HG02981 (cell line): ENCODE data around the gene SPACDR.
"Not testable (repeated sequence)": the region's sequence is repeated elsewhere in the genome, so short reads cannot be mapped to it uniquely, and the experiment has no call there.

Source experiments
- ATAC-seq: cut with Tn5 transposase; IDR thresholded peaks from one replicate; pipeline ENCODE4 v1.9.1; 2021; ENCODE audit warnings: mild to moderate bottlenecking, moderate library complexity; ENCODE audit not compliant: unreplicated experiment

The SPACDR gene

DNA sequence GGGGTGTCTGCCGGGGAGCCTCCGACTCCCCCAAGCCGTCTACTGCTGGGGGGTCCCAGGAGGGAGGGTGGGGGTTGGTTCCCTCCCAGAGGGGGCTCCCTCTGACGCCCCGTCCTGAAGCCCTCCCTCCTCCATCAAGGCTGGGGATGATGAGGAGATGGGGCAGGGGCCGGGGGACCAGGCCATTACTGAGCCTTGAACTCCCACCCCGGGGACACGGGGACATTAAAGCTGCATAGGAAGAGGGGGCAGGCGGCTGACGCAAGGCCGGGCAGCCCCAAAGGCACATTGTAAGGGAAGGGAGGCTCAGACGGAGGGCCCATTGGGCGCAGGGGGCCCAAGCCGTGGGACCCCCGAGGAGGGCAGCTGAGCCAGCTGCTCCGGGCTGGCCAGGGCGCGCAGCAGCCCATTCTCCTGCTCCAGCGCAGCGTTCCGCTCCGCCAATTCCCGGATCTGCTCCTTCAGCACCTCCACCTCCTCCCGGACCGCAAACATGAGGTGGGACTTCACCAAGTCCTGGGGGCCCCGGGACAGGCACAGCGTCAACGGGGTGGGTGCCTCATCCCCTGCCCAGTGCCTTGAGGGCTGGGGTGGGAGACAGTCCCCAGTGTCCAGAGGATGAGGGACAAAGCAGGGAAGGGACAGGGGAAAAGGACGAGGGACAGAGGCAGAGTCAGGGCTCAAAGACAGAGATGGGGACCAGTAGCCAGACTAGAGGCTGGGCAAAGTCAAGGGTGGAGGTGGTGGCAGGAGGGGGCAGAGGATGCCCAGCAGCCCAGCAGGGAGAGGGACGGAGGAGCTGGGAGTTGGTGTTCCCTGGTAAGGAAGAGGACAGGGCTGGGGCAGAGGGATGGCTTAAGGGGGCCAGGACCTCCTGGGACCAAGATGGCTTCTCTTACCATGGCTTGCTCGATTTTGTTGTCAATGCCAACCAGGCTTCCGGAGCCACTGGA lies 2.9 kb upstream of the SPACDR start:
- no peak for ATAC-seq

DNA sequence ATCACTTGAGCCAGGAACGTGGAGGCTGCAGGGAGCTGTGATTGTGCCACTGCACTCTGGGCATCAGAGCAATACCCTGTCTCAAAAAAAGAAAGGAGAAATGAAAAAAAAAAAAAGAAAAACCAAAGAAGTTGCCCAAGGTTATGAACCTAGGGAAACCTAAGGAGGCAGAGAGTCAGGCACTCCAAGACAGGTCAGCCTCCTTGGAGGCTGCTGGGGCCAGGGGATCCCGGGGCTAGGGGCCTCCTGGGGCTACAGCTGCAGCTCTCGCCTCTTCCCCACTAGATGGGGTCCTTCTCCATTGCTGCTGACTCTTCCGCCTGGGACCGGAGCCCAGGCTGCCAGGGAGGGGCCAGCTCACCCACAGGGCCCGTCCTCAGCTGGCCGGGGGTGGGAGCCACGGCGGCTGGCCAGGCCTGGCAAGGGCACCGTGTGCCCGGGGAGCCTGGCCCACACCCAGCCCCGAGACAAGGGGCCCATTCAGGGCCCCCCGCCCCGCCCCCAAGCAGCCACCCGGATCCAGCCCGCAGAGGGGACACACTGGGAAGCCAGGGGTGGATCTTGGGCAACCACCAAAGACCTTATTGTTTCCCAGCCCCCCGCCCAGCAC lies 1.7 kb upstream of the SPACDR start:
- ATAC-seq, result no peak

DNA sequence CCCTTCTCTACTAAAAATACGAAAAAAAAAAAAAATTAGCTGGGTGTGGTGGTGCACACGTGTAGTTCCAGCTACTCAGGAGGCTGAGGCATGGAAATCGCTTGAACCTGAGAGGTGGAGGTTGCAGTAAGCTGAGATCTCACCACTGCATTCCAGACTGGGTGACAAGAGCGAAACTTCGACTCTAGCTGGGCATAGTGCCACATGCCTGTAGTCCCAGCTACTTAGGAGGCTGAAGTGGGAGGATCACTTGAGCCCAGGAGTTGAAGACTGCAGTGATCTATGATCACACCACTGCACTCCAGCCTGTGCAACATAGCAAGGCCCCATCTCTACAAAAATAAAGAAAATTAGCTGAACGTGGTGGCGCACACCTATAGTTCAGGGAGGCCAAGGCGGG lies 1.2 kb upstream of the SPACDR start:
- ATAC-seq, result no peak

DNA sequence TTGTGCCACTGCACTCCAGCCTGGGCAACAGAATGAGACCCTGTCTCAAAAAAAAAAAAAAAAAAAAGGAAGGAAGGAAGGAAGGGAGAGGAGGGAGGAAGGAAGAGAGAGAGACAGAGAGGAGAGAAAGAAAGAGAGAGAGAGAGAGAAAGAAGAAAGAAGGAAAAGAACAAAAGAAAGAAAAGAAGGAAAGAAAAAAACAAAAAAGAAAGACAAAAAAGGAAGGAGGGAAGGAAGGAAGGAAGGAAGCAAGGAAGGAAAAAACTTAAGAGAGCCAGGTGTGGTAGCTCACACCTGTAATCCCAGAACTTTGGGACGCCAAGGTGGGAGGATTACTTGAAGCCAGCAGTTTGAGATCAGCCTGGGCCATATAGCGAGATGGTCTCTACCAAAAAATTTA lies 731 bp upstream of the SPACDR start:
- ATAC-seq, result no peak

DNA sequence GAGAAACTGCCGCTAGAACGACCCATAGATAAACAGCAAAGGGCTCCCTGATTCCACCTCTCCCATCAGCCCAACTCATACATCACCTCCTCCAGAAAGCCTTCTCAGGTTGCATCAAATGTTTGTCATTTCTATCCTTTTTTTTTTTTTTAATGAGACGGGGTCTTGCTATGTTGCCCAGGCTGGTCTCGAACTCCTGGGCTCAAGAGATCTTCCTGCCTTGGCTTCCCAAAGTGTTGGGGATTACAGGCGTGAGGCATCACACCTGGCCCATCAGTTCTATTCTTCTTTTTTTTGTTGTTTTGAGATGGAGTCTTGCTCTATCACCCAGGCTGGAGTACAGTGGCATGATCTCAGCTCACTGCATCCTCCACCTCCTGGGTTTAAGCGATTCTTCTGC lies 7.0 kb downstream of the SPACDR start:
- ATAC-seq, result no peak

DNA sequence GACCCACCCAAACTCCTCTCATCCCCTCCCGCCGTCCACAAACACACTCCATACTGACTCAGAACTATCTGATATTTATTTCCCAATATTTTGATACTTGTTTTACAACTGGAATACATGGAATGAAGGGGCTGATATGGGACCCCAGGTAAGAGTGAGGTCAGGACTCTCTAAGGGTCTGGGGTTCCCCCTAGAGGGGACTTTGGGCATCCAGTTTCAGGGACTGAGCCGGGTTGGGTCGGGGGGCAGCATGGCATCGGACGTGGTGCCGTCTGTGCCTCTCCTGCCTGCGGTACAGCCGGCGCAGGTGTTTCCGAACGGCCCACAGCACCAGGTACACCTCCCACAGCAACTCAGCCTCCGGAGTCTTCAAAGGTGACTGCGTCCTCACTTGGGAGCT lies 7.5 kb downstream of the SPACDR start:
- ATAC-seq, result no peak

DNA sequence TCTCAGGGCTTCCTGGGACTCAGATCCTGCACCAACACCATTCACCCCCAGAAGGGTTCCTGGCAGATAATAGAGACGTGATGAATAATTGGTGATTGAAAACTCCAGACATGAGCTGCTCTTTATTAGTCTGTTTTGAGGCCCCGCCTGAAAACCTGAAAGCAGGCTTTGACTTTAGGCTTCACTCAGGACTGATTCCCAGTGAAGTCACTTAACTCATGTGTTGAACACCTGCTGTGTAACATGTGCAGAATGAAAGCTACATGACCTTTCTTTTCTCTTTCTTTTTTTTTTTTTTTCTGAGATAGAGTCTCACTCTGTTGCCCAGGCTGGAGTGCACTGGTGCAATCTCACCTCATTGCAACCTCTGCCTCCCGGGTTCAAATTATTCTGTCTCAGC lies 8.9 kb downstream of the SPACDR start:
- ATAC-seq, result no peak

DNA sequence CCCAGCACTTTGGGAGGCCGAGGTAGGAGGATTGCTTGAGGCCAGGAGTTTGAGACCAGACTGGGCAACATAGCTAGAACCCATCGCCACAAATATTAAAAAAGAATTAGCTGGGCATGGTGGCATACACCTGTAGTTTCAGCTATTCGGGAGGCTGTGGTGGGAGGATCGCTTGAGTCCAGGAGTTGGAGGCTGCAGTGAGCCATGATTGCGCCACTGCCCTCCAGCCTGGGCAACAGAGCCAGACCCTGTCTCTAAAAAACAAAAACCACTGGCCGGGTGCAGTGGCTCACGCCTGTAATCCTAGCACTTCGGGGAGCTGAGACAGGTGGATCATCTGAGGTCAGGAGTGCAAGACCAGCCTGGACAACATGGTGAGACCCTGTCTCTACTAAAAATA lies 10.2 kb downstream of the SPACDR start:
- ATAC-seq, result not testable (repeated sequence)

DNA sequence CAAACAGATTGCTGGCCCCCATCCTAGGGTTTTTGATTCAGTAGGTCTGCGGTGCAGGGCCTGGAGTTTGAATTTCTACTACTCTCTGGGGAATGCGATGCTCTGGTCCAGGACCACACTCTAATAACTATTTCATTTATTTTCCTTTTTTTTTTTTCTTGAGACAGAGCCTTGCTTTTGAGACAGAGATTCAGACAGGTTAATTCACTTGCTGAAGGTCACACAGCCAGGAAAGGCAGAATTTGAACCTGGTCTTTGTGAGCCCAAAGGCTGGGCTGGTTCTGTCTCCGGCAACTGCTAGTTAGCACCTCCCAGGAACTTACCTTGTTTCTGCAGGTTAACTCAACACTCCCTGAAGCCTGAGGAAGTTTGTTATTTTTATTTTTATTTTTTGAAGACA lies 11.5 kb downstream of the SPACDR start:
- no peak for ATAC-seq

DNA sequence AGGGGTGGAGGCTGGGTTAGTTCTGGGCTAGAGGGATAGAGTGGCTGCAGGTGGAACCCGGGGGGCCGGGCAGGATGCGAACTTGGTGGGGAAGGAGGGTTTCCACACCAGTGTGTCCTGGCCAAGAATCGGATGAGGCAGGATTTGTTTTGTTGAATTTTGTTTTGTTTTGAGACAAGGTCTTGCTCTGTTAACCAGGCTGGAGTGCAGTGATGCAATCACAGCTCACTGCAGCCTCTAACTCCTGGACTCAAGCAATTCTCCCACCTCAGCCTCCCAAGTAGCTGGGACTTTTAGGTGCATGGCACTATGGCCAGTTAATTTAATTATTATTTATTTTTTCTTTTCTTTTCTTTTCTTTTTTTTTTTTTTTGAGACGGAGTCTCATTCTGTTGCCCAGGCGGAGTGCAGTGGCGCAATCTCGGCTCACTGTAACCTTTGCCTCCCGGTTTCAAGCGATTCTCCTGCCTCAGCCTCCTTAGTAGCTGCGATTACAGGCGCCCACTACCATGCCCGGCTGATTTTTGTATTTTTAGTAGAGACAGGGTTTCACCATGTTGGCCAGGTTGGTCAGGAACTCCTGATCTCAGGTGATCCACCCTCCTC lies 14.8 kb downstream of the SPACDR start:
- ATAC-seq, result no peak

DNA sequence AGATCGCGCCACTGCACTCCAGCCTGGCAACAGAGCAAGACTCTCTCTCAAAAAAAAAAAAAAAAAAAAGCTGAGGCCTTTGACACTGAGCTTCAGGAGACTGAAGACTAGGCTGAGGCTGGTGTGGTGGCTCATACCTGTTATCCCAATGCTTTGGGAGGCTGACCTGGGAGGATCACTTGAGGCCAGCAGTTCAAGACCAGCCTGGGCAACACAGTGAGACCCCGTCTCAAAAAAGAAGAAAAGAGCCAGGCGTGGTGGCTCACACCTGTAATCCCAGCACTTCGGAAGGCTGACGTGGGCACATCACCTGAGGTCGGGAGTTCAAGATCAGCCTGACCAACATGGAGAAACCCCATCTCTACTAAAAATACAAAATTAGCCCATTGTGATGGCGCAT lies 16.7 kb downstream of the SPACDR start:
- not testable (repeated sequence) for ATAC-seq

DNA sequence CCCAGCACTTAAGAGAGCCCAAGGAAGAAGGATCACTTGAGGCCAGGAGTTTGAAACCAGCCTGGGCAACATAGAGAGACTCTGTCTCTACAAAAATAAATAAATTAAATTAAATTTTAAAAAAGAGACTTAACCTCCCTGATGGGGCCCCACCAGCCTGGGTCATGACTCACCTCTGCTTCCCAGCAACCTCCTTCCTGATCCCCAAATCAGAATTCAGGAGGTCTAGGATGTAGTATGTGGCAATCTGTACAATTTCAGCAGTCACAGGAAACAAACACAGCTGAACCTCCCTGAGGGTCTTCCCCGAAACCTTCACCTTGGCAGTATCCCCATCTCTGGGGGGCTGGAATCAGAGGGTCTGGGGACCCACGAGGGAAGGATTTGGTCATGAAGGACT lies 18.0 kb downstream of the SPACDR start:
- ATAC-seq, result no peak

DNA sequence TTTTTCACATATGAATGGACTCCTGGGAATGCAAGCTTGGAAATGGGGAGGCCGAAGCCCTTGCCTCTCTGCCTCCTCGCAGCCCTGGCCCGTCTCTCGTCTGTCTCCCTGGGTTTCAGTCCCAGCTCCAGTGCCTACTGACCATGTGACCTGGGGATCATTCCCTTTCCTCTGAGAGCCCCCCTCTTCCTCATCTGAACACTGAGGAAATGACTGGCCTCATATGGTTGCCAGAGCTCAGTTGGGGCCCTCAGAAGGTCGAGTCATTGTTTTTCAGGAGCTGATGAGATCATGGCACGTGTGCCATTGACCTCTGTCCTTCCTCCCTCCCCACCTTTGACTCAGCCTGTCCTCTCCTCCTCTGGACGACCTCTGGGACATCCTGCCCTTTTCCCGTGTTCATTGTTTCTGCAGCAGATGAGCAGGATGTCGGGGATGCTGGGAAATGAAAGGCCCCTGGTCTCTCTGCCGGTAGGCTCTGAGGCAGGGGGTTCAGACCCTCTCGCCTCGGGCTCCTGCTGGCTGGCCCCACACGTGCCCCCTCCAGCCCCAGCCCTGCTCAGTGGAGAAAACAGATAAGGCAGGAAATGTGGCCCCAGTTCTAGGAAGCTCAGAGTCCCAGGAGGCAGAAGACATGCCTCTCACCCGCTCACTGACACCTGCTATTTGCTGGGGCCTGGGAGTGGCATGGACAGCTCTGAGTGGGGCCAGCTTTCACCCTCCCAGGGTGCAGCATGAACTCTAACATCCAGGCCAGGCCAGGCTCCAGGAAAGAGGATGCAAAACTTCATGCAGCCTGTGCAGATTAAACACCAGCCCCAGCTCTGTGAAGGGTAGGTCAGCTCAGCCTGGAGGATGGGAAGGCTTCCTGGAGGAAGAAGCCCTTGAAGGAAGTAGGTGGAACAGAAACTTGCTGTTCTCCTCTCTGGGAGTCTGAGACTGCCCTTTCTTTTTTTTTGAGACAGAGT lies 19.5 kb downstream of the SPACDR start:
- ATAC-seq, result no peak

DNA sequence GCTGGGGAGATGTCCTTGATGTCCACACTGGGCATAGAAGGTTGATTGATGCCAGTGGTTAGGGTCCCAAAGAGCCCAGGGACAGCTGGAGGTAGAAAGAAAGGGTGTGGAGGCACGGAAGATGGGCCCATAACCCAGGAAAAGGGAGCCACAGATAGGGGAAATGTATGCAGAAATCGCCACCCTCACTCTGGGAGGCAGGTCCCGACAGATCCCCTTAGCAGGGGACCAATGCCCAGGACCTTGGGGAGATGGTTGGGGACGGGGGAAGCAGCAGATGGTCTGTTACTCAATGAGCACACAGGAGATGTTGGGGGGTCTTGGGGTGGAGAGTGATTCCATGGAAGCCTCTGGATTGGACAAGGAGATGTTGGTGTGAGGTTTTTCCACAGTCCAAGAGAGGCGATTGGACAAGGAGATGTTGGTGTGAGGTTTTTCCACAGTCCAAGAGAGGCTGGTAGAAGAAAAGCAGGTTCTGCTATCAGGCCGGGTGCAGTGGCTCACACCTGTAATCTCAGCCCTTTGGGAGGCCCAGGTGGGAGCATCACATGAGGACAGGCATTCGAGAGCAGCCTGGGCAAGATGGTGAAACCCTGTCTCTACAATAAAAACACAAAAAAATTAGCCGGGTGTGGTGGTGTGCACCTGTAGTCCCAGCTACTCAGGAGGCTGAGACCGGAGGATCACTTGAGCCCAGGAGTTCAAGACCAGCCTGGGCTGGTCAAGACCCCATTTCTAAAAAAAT lies 20.8 kb downstream of the SPACDR start:
- no peak for ATAC-seq

DNA sequence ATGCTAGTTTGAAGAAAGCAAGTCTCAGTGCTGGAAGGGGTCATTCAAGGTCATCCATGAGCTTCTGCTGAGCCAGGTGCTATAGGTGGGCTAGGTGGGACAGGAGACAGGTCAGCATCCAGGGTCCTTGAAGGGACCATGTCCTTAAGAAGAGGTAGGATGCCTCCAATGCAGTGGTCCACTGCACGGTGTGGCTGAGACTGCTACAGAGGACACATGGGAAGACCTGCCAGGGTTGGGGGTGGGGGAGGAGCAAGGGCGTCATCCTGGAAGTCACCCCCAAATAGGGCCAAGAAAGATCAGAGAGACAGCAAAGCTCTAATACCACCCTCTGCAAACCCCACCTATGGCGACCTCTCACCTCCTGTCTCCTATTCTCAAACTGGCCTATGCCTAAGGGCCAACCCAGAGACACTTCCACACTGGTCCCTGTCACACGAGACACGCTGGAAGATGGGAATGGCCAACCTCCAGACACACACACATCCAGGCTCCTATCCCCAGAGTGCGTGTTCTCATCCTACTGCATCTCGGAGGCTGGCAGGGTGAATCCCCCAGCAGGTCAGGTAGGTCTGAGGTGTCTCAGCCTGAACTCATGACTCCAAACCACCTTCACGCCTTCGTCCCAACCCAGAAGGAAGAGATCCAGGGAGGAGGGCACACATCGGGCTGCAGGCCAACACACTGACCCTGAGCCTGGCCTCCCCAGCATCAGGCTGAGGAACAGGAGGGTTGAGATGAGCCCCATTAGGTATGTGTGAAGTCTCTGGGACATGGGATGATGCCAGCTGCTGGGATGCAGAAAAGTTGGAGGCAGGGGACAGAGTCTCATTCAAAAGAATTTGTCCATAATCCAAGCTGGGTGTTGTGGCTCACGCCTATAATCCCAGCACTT lies 22.2 kb downstream of the SPACDR start:
- ATAC-seq, result no peak

DNA sequence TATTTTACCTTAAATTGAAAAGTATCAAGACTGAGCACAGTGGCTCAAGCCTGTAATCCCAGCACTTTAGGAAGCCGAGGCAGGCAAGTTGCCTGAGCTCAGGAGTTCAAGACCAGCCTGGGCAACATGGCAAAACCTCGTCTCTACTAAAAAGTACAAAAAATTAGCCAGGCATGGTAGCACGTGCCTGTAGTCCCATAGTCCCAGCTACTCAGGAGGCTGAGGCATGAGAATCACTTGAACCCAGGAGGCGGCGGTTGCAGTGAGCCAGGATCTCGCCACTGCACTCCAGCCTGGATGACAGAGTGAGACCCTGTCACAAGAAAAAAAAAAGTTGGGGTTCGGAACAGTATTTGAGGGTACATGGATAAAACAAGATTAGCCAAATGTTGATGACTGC lies 24.8 kb downstream of the SPACDR start:
- not testable (repeated sequence) for ATAC-seq

DNA sequence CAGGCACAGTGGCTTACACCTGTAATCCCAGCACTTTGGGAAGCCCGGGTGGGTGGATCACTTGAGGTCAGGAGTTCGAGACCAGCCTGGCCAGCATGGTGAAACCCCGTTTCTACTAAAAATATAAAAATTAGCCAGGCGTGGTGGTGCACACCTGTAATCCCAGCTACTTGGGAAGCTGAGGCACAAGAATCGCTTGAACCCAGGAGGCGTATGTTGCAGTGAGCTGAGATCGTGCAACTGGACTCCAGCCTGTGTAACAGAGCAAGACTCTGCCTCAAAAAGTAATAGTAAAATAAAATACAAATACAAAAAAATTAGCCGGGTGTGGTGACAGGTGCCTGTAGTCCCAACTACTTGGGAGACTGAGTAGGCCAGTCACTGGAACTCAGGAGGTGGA lies 25.3 kb downstream of the SPACDR start:
- not testable (repeated sequence) for ATAC-seq

DNA sequence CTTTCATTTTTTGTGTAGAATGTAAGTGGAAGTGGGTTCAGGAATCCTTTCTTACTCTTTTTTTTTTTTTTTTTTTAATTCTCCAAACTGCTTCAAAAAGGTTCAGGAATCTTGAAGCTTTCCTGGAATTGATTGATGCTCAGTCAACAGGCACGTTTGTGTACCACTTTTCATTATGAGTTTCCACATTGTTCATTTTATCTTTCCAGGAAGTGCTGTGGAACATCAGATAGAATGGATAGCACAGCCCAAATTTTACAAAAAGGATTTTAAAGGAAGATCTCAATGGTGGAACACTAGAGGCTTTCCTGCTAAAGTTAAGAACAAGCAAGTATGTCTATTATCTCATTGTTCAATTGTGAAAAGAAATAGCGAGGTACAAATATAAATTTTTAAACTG lies 25.9 kb downstream of the SPACDR start:
- ATAC-seq, result no peak
